ENCODE measurements around the gene PLD1. TPM values are rescaled to one million over a fixed set of nuclear protein-coding genes. Genes with fewer than 3 reads are reported as not detected.

Gene PLD1
- total and polyA plus RNA-seq, 4 donors = 4.9 to 31.5 (median 18.6) TPM

DNA sequence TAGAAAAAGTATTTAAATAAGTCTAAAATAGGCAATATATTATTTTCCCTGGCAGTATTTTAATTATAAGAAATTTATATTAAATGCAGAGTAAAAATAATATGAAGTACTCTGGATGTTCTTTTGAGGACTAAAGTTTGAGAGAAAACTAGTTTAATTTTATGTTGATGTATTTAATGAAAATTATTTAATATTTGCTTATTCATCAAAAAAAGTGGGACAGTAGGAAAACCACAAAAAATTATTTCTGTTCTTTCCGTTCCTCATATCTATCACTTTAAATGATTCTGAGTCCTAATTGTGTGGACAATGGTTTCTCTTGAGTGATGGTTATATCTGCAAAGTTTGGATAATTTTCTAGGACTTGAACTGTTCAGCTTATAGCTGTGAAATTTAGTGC is 202.8 kb downstream of the PLD1 start:
- no peak overlapping the region for H3K27ac ChIP-seq (ENCODE audit: low read depth in 1 of 2, low read length in 2 of 2)
- no peak overlapping the region for H3K9ac ChIP-seq (ENCODE audit: low read depth in 1 of 2, low read length in 2 of 2)
- DNase-seq (ENCODE audit: low spot score) = no peak
- TF ChIP-seq HNF4G (IDR thresholded peaks at IDR 0.05) (no peak), FOXA1 (IDR thresholded peaks at IDR 0.05) (no peak), SP1 (IDR thresholded peaks at IDR 0.05) (no peak), HNF4A (conservative IDR thresholded peaks at IDR 0.05) (no peak), NR2F2 (IDR thresholded peaks at IDR 0.05) (no peak), EGR1 (IDR thresholded peaks at IDR 0.05; ENCODE audit: low read depth in 2 of 2) (no peak), TAF1 (conservative IDR thresholded peaks at IDR 0.05) (no peak), RAD21 (IDR thresholded peaks at IDR 0.05) (no peak), GABPA (IDR thresholded peaks at IDR 0.05 in 1 of 2, conservative IDR thresholded peaks at IDR 0.05 in 1 of 2) (no peak), JUND (IDR thresholded peaks at IDR 0.05) (no peak), YY1 (IDR thresholded peaks at IDR 0.05) (no peak)
- TF ChIP-seq, protein P1, sequence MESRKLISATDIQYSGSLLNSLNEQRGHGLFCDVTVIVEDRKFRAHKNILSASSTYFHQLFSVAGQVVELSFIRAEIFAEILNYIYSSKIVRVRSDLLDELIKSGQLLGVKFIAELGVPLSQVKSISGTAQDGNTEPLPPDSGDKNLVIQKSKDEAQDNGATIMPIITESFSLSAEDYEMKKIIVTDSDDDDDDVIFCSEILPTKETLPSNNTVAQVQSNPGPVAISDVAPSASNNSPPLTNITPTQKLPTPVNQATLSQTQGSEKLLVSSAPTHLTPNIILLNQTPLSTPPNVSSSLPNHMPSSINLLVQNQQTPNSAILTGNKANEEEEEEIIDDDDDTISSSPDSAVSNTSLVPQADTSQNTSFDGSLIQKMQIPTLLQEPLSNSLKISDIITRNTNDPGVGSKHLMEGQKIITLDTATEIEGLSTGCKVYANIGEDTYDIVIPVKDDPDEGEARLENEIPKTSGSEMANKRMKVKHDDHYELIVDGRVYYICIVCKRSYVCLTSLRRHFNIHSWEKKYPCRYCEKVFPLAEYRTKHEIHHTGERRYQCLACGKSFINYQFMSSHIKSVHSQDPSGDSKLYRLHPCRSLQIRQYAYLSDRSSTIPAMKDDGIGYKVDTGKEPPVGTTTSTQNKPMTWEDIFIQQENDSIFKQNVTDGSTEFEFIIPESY (IDR thresholded peaks at IDR 0.05) = no peak
- TF ChIP-seq, protein P2, sequence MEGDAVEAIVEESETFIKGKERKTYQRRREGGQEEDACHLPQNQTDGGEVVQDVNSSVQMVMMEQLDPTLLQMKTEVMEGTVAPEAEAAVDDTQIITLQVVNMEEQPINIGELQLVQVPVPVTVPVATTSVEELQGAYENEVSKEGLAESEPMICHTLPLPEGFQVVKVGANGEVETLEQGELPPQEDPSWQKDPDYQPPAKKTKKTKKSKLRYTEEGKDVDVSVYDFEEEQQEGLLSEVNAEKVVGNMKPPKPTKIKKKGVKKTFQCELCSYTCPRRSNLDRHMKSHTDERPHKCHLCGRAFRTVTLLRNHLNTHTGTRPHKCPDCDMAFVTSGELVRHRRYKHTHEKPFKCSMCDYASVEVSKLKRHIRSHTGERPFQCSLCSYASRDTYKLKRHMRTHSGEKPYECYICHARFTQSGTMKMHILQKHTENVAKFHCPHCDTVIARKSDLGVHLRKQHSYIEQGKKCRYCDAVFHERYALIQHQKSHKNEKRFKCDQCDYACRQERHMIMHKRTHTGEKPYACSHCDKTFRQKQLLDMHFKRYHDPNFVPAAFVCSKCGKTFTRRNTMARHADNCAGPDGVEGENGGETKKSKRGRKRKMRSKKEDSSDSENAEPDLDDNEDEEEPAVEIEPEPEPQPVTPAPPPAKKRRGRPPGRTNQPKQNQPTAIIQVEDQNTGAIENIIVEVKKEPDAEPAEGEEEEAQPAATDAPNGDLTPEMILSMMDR (IDR thresholded peaks at IDR 0.05; ENCODE audit: low read depth, low read length, missing input control) = no peak
- TF ChIP-seq, protein P3, sequence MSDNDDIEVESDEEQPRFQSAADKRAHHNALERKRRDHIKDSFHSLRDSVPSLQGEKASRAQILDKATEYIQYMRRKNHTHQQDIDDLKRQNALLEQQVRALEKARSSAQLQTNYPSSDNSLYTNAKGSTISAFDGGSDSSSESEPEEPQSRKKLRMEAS (IDR thresholded peaks at IDR 0.05) = no peak
- TF ChIP-seq, protein P4, sequence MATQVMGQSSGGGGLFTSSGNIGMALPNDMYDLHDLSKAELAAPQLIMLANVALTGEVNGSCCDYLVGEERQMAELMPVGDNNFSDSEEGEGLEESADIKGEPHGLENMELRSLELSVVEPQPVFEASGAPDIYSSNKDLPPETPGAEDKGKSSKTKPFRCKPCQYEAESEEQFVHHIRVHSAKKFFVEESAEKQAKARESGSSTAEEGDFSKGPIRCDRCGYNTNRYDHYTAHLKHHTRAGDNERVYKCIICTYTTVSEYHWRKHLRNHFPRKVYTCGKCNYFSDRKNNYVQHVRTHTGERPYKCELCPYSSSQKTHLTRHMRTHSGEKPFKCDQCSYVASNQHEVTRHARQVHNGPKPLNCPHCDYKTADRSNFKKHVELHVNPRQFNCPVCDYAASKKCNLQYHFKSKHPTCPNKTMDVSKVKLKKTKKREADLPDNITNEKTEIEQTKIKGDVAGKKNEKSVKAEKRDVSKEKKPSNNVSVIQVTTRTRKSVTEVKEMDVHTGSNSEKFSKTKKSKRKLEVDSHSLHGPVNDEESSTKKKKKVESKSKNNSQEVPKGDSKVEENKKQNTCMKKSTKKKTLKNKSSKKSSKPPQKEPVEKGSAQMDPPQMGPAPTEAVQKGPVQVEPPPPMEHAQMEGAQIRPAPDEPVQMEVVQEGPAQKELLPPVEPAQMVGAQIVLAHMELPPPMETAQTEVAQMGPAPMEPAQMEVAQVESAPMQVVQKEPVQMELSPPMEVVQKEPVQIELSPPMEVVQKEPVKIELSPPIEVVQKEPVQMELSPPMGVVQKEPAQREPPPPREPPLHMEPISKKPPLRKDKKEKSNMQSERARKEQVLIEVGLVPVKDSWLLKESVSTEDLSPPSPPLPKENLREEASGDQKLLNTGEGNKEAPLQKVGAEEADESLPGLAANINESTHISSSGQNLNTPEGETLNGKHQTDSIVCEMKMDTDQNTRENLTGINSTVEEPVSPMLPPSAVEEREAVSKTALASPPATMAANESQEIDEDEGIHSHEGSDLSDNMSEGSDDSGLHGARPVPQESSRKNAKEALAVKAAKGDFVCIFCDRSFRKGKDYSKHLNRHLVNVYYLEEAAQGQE (IDR thresholded peaks at IDR 0.05) = no peak
- no peak overlapping the region for H3K4me3 ChIP-seq (ENCODE audit: low read depth in 1 of 3, low read length in 3 of 3)
- peaks cover 0 to 38% (median 33%) of the 10 kb centered on the region in 4 donors for H3K36me3 ChIP-seq (ENCODE audit: control insufficient read depth in 4 of 4, insufficient read depth in 3 of 4, low read depth in 1 of 4, low read length in 3 of 4)
- no peaks in the 10 kb centered on the region for H3K9me3 ChIP-seq (ENCODE audit: control insufficient read depth in 4 of 4, low read length in 3 of 4)
- H3K4me1 ChIP-seq (ENCODE audit: control insufficient read depth in 4 of 4, insufficient read depth in 4 of 4, low read length in 3 of 4) = no peaks in the 10 kb centered on the region
- no peaks in the 10 kb centered on the region for H3K27me3 ChIP-seq (ENCODE audit: control insufficient read depth in 4 of 4, insufficient read depth in 4 of 4, low read length in 3 of 4)
- WGBS = 90% methylated on average over 1 of the region's 1 CpG

DNA sequence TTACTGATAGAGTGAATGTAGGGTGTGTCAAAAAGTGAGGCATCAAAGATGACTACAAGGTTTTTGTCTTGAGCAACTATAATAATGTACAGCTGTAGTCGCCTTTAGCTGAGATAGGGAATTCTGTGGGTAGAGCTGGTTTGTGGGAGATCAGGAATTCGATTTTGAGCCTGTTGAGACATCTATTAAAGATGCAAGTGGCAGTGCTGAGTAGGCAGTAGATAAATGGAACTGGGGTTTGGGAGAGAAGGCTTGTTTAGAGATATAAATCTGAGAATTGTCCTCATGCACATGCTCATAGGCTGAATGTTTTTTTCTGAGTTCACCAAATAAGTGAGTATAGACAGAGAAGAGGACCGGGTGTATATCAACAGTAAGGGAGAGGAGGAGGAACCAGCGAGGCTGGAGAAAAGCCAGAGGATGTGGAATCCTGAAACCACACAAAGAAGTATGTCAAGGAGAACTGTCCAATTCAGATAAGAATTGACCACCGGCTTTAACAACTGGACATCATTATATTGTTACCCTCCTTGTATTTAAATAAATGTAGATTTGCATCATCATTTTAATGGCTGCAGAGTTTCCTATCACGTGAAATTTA is 204.0 kb downstream of the PLD1 start:
- 83% methylated on average over 6 of the region's 6 CpGs for WGBS

More for the DNA sequence above, 204.0 kb downstream of the PLD1 start:
- Histone ChIP-seq H3K27me3 (ENCODE audit: control insufficient read depth in 4 of 4, insufficient read depth in 4 of 4, low read length in 3 of 4) (no peaks in the 10 kb centered on the region), H3K9me3 (ENCODE audit: control insufficient read depth in 4 of 4, low read length in 3 of 4) (no peaks in the 10 kb centered on the region), H3K27ac (ENCODE audit: low read depth in 1 of 2, low read length in 2 of 2) (no peak overlapping the region), H3K9ac (ENCODE audit: low read depth in 1 of 2, low read length in 2 of 2) (no peak overlapping the region), H3K4me1 (ENCODE audit: control insufficient read depth in 4 of 4, insufficient read depth in 4 of 4, low read length in 3 of 4) (no peaks in the 10 kb centered on the region), H3K36me3 (ENCODE audit: control insufficient read depth in 4 of 4, insufficient read depth in 3 of 4, low read depth in 1 of 4, low read length in 3 of 4) (peaks cover 0 to 42% (median 36%) of the 10 kb centered on the region in 4 donors), H3K4me3 (ENCODE audit: low read depth in 1 of 3, low read length in 3 of 3) (no peak overlapping the region)
- TF ChIP-seq HNF4A (conservative IDR thresholded peaks at IDR 0.05) = no peak
- DNase-seq (ENCODE audit: low spot score) = no peak
